ENCODE results near the gene ONECUT1.

The ONECUT1 gene

GRCh38 chr15:52734329-52734728 is 55.8 kb downstream of the ONECUT1 start:
- DNase-seq (ENCODE audit: insufficient read length, low spot score) (no peak), FAIRE-seq (no peak)

GRCh38 chr15:52733696-52734255 is 56.4 kb downstream of the ONECUT1 start:
- DNase-seq (ENCODE audit: insufficient read length, low spot score): no peak

GRCh38 chr15:52733088-52733487 is 57.0 kb downstream of the ONECUT1 start:
- no peak for DNase-seq (ENCODE audit: insufficient read length, low spot score)
- no peak for FAIRE-seq

More at GRCh38 chr15:52733696-52734255, 56.4 kb downstream of the ONECUT1 start:
- FAIRE-seq: no peak

DNA sequence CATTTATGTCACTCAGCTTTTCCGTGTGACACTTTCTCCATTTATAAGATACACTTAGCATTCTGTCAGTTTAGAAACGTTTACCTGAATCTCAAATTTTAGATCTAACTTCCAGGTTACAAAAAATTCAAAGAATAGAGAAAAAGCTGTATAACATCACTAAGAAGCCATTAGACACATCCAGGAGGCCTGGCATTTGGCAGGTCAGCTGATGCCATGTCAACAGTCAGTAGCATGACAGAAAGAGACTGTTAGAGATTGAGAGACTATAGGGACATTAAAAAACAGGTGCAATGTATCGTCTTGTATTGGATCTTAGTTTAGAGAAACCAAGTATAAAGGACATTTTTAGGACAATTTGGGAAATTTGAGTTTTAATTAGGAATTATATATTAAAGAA is 57.6 kb downstream of the ONECUT1 start:
- FAIRE-seq (peak; percentile 31), DNase-seq (ENCODE audit: insufficient read length, low spot score) (no peak)

DNA sequence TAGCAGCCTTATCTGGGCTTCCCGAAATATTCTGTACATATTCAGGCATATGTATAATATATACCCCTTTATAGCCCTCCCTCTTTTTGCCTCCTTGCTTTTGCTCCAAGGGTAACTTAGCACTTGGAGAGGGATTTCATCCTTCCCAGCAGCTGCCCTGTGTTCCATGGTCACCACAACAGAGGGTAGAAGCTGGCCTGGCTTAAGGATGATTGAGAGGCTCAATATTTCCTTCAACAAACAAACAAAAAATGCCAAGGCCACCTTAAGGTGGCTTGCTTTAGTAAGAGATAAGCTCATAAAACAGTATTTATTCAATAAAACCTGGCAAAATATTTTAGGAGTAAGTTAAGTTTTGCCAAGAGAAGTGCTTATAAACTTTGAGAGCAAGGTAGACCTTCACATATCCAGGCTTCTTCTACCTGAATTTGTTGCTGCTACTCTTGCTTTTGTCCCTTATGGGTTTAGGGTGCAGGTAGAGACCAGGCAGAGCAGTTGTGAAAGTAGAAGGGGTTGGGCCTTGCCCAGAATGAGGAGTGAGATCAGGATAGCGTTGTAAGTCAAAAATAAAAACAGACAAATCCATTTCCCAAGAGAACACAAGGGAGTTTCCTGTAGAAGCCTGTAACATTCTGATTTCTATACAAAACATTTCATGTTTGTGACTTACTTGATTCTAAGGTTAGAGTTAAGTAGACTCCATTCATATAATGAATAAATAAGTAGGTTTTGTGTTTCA is 58.2 kb downstream of the ONECUT1 start:
- DNase-seq (ENCODE audit: insufficient read length, low spot score) (no peak), FAIRE-seq (no peak)

GRCh38 chr15:52731004-52731403 is 59.1 kb downstream of the ONECUT1 start:
- DNase-seq (ENCODE audit: insufficient read length, low spot score): no peak
- no peak for FAIRE-seq

DNA sequence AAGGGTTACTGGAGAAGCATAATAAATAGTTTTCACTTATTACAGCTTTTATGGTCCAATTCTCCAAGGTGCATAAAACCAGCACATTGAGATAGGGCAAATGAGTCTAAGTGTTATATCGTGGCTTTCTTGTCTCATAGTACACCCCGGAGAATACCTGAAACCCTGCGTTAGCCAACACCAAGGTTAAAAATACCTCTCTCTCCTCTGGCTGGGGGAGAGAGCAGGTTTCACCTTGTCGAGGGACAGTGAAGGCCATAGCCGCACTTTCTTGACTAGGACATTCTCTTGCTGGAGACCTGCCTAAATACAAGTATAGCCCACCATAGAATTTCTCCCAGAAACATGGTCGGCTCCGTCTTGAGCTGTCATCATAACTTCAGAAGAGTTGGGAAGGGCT is 59.5 kb downstream of the ONECUT1 start:
- no peak for DNase-seq (ENCODE audit: insufficient read length, low spot score)
- peak; percentile 70 for FAIRE-seq

DNA sequence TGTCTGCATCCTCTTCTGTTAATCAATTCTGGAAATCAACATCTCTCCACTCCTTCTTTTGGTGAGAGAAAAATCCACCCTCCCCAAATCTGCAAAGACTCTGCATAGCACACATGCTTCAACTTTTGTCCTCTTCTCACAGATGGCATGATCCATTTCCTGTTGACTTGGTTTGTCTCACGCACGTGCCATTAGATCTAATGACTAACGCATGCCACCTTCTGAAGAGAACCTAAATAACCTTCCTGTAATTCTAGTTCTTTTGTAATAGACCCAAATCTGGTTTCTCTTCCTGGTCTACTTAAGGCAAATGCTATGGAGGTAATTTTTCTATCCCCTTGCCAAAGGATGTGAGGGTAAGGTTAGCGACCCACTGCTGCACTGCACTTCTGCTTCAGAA is 60.0 kb downstream of the ONECUT1 start:
- FAIRE-seq (peak; percentile 94), DNase-seq (ENCODE audit: insufficient read length, low spot score) (peak; percentile 31)

- FAIRE-seq (no peak), DNase-seq (ENCODE audit: insufficient read length, low spot score) (no peak)
Measured at GRCh38 chr15:52728899-52729298, 61.2 kb downstream of the ONECUT1 start.

- DNase-seq (ENCODE audit: insufficient read length, low spot score): no peak
- FAIRE-seq: no peak
Measured at GRCh38 chr15:52727815-52728214, 62.3 kb downstream of the ONECUT1 start.

- DNase-seq (ENCODE audit: insufficient read length, low spot score) (no peak), FAIRE-seq (no peak)
Measured at GRCh38 chr15:52726195-52726594, 63.9 kb downstream of the ONECUT1 start.

DNA sequence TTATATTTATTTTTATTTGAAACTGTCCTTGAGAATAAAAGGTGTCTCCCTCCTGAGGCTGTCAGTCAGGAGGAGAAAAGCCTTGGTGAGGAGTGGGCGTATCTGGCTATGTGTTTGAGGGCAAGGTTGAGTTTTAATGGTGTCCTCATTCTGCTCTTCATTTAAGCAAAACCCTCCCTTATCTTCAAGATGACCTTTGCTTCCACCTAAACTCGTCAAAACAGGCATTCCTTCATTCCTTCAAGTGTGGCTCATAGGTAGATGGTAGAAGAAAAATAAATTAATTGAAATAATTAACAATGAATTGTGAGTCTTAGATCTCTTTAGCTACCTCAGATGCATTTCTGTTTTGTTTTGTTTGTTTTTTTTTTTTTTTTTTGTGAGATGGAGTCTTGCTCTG is 71.6 kb downstream of the ONECUT1 start:
- DNase-seq (ENCODE audit: insufficient read length, low spot score) (no peak), FAIRE-seq (no peak)

- no peak for DNase-seq (ENCODE audit: insufficient read length, low spot score)
- FAIRE-seq: no peak
Measured at GRCh38 chr15:52717924-52718323, 72.2 kb downstream of the ONECUT1 start.

GRCh38 chr15:52717481-52717880 is 72.7 kb downstream of the ONECUT1 start:
- FAIRE-seq (no peak), DNase-seq (ENCODE audit: insufficient read length, low spot score) (no peak)

DNA sequence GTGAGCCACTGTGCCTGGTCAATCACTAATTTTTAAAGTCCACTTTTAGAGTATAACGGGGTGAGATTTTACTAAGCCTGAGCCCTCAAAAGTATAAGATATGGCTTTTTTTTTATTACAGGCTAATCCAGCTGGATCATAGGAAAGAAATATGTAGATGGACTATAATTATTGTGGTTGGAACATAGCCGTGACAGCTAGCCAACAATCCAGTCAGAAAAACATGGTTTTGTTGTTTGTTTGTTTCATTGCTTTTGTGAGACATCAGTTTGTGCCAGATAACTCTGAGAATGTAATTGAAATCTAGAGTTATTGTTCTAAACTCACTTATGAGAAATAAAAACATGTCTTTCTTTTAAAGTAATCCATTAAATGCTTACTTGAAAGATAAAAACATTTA is 73.6 kb downstream of the ONECUT1 start:
- no peak for DNase-seq (ENCODE audit: insufficient read length, low spot score)
- FAIRE-seq: no peak

GRCh38 chr15:52715411-52715810 is 74.7 kb downstream of the ONECUT1 start:
- FAIRE-seq (no peak), DNase-seq (ENCODE audit: insufficient read length, low spot score) (no peak)

DNA sequence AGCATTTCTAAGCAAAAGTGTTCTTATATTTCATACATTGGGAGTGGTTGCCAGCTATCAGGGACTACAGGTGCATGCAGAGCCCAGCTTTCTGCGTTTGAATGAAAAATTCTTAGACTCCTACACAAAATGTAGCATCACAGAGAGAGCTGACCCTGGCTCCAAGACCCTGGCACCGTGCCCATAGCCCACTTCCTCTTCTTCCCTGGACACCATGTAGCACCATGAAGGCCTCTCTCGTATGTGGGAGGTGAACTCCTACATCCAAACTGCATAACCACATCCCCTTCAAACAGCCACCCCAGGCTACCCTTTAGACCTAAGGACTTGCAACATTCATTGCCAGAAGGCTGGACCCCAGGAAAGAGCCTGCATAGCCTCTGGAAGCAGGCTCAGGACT is 75.2 kb downstream of the ONECUT1 start:
- DNase-seq (ENCODE audit: insufficient read length, low spot score) (no peak), FAIRE-seq (no peak)

DNA sequence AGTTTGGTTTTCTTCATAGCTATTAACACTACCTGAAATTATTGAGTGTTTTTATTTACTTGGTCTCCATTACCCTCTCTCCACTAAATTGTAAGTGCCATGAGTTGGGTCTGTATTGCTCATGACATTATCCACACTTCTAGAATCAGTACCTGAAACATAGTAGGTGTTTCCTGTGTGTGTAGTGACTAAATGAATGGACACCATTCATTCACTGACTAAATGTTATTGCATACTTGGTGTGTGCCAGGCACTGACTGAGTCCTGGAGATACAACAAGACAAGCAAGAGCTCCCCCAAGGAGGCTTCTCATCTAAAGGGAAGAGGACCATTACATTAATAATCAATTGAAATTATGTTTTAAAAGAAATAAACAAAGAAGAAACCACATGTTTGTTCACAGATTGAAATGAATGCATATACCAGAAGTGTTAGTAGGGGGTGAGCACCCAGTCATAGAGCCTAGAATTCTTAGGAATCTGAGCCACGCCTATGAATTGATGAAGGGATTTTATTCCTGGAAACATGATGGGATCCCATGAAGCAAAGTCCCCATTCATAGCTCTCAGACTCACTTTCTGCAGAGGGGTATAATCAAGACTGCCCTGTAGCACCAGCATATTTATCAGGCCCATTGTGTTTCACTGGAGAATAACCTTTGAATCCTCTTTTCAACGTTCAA is 79.3 kb downstream of the ONECUT1 start:
- DNase-seq (ENCODE audit: insufficient read length, low spot score) (no peak), FAIRE-seq (peak; percentile 47)

- DNase-seq (ENCODE audit: insufficient read length, low spot score): peak; percentile 7
Measured at GRCh38 chr15:52710050-52710707, 80.0 kb downstream of the ONECUT1 start.

DNA sequence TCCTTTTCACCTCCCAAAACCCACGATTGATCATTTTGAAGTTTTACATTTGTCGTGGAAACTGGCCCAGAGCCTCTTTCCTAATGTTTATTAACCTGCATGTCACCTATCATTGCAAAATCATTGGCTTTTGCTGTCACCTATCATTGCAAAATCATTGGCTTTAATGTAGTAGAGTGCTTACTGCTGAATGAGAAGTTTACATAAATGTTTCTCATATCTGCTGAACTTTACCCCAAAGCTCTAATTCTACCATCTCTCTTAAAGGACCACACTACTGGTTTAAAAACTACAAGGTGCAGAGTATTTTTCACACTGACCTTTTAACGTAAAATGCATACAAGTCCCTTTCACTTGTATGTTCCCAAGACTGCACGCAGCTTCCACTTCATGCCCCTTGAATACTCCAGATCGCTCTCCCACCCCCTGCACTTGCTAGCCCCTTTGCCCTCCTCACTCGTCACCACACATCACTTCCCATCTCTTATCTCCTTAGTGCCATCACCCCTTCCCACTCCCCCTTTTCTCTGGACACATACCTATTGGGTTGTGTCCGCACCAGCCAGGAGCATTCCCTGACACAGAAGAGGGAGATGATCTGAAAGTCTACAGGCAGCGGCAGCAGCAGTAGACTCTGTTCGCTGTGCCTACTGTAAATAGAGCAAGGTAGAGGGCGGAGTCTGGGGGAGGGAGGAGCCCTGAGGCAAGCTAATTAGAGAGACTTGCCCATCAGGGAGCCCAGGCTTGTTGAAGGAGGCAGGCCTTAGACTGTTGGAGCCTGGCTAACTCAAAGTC is 80.8 kb downstream of the ONECUT1 start:
- FAIRE-seq (peak; percentile 97), DNase-seq (ENCODE audit: insufficient read length, low spot score) (peak; percentile 20)

More at GRCh38 chr15:52710050-52710707, 80.0 kb downstream of the ONECUT1 start:
- peak; percentile 37 for FAIRE-seq

Measured in GM19239 (cell line).